PC-9 (cell line): ENCODE results near the gene LUC7L3. TPM values are rescaled to one million over a fixed set of nuclear protein-coding genes. Genes with fewer than 3 reads are reported as not detected.
A peak's percentile ranks its signal among the peaks of the same experiment; 100 is the strongest.

ENCODE experiments used
- BruUV-seq: library from RNA; stranded (reverse); fragments of 400-500 nt; replicated peaks from 2 replicates; lab custom pipeline; 2021; lab: Mats Ljungman, UMichigan
- CTCF ChIA-PET: fragments of 300-600 bp; sonication (Branson Sonifier 250); formaldehyde crosslinking; loops from one replicate; lab custom pipeline; 2022; ENCODE audit warnings: antibody characterized with exemption; lab: Charles Lee
- POLR2A ChIA-PET: fragments of 300-600 bp; sonication (Branson Sonifier 250); formaldehyde crosslinking; loops from one replicate; lab custom pipeline; 2022; ENCODE audit warnings: antibody characterized with exemption; ENCODE audit not compliant: unreplicated experiment; lab: Charles Lee
- DNase-seq, 2 experiments: peaks; one replicate each; pipeline versions ENCODE4 v3.0.0 to v3.0.0-alpha.2; 2015 to 2022; ENCODE audit warnings: mixed read lengths in 1 of 2
- H2AFZ ChIP-seq: fragments of 200-600 bp; sonication (generic); 2 replicates; pipeline ENCODE4 v1.8.1; 2017; ENCODE audit warnings: antibody characterized with exemption
- H3F3A ChIP-seq: fragments of 200-600 bp; sonication (generic); 2 replicates; pipeline ENCODE4 v1.8.1; 2017; ENCODE audit warnings: antibody characterized with exemption, mild to moderate bottlenecking, low read depth; ENCODE audit not compliant: insufficient read depth
- H3K27ac ChIP-seq: fragments of 200-600 bp; sonication (generic); 2 replicates; pipeline ENCODE4 v1.6.1; 2016; ENCODE audit warnings: mixed run types
- H3K27me3 ChIP-seq: fragments of 200-600 bp; sonication (generic); 2 replicates; pipeline ENCODE4 v1.6.1; 2016; ENCODE audit warnings: low read depth, mixed run types; ENCODE audit not compliant: insufficient read depth
- H3K36me3 ChIP-seq: fragments of 200-600 bp; sonication (generic); 2 replicates; pipeline ENCODE4 v1.6.1; 2016; ENCODE audit warnings: low read depth, mixed run types
- H3K4me1 ChIP-seq: fragments of 200-600 bp; sonication (generic); replicated peaks from 2 replicates; pipeline ENCODE4 v1.6.1; 2016; ENCODE audit warnings: mixed run types; ENCODE audit not compliant: insufficient read depth
- H3K4me2 ChIP-seq: fragments of 200-600 bp; sonication (generic); 2 replicates; pipeline ENCODE4 v1.6.1; 2017; ENCODE audit warnings: mixed run types
- H3K4me3 ChIP-seq: fragments of 200-600 bp; sonication (generic); 2 replicates; pipeline ENCODE4 v1.6.1; 2016; ENCODE audit warnings: mixed run types
- H3K79me2 ChIP-seq: fragments of 200-600 bp; sonication (generic); 2 replicates; pipeline ENCODE4 v1.6.1; 2017; ENCODE audit warnings: low read depth, mixed run types
- H3K9me2 ChIP-seq: fragments of 200-600 bp; sonication (generic); 2 replicates; pipeline ENCODE4 v1.8.1; 2017; ENCODE audit warnings: mild to moderate bottlenecking; ENCODE audit not compliant: insufficient read depth
- H3K9me3 ChIP-seq: fragments of 200-600 bp; sonication (generic); 2 replicates; pipeline ENCODE4 v1.8.1; 2016; ENCODE audit warnings: low read depth; ENCODE audit not compliant: insufficient read depth
- H4K20me1 ChIP-seq: fragments of 200-600 bp; sonication (generic); 2 replicates; pipeline ENCODE4 v1.8.1; 2017; ENCODE audit not compliant: insufficient read depth
- CTCF ChIP-seq: fragments of 200-600 bp; sonication (generic); conservative IDR thresholded peaks from 2 replicates; pipeline ENCODE4 v1.6.1; 2017; ENCODE audit warnings: mixed run types, antibody characterized with exemption, mild to moderate bottlenecking, moderate library complexity
- EZH2 ChIP-seq: fragments of 200-600 bp; sonication (generic); IDR thresholded peaks from 2 replicates; pipeline ENCODE4 v1.8.0; 2017; ENCODE audit warnings: antibody characterized with exemption, low read depth
- intact Hi-C: fragments of 100-400 bp; cut with micrococcal nuclease; formaldehyde crosslinking; loops from one replicate; pipeline ENCODE4 v1.10.0; 2022; ENCODE audit not compliant: unreplicated experiment
- total RNA-seq: library from RNA; stranded (reverse); gene quantifications from 2 replicates; pipeline ENCODE4 v1.2.3, GENCODE V29; 2021

The LUC7L3 gene
- total RNA-seq, 1 experiment from 2014 or later, result 147 TPM

GRCh38 chr17:50728112-50728429 lies 8.7 kb downstream of the LUC7L3 start:
- Histone ChIP-seq H2AFZ (no peak overlapping the region), H3K4me1 (peaks cover 24% of the 10 kb centered on the region), H3K4me2 (no peak overlapping the region), H3K36me3 (peaks cover 14% of the 10 kb centered on the region), H3K79me2 (peaks cover 100% of the 10 kb centered on the region), H3K27me3 (no peaks in the 10 kb centered on the region), H4K20me1 (peaks cover 99% of the 10 kb centered on the region), H3K9me3 (no peaks in the 10 kb centered on the region), H3F3A (peaks cover 59% of the 10 kb centered on the region), H3K27ac (no peak overlapping the region), H3K4me3 (no peak overlapping the region), H3K9me2 (no peaks in the 10 kb centered on the region)
- TF ChIP-seq CTCF (no peak), EZH2 (no peak)
- POLR2A ChIA-PET, result no interaction called here
- no TSS peak for BruUV-seq
- intact Hi-C loops, result no loop called here
- no peak for DNase-seq
- CTCF ChIA-PET, result no interaction called here

GRCh38 chr17:50728881-50729765 lies 9.7 kb downstream of the LUC7L3 start:
- H3K4me1 ChIP-seq, result peaks cover 15% of the 10 kb centered on the region
- H3K27ac ChIP-seq, result no peak overlapping the region
- peaks cover 14% of the 10 kb centered on the region for H3K36me3 ChIP-seq
- ChIA-PET POLR2A (no interaction called here), CTCF (no interaction called here)
- peaks cover 100% of the 10 kb centered on the region for H3K79me2 ChIP-seq
- no peak overlapping the region for H2AFZ ChIP-seq
- no peaks in the 10 kb centered on the region for H3K9me3 ChIP-seq
- H3K4me3 ChIP-seq, result no peak overlapping the region
- TF ChIP-seq EZH2, result no peak
- TF ChIP-seq CTCF, result no peak
- no peaks in the 10 kb centered on the region for H3K27me3 ChIP-seq
- DNase-seq, result no peak
- BruUV-seq, result no TSS peak
- H4K20me1 ChIP-seq, result peaks cover 99% of the 10 kb centered on the region
- peaks cover 61% of the 10 kb centered on the region for H3F3A ChIP-seq
- intact Hi-C loops, result no loop called here
- H3K4me2 ChIP-seq, result no peak overlapping the region
- no peaks in the 10 kb centered on the region for H3K9me2 ChIP-seq

GRCh38 chr17:50731575-50732460 lies 12.4 kb downstream of the LUC7L3 start:
- TF ChIP-seq CTCF, result no peak
- TF ChIP-seq EZH2, result no peak
- H3K9me2 ChIP-seq, result no peaks in the 10 kb centered on the region
- no TSS peak for BruUV-seq
- H3F3A ChIP-seq, result peaks cover 63% of the 10 kb centered on the region
- no peak for DNase-seq
- 0 out of 2 replicates have a peak overlapping the region, but pooled peaks have one; percentile 20 for H3K27ac ChIP-seq
- ChIA-PET POLR2A (no interaction called here), CTCF (no interaction called here)
- H3K27me3 ChIP-seq, result no peaks in the 10 kb centered on the region
- H3K4me2 ChIP-seq, result no peak overlapping the region
- no peak overlapping the region for H3K4me3 ChIP-seq
- H2AFZ ChIP-seq, result no peak overlapping the region
- H3K36me3 ChIP-seq, result peaks cover 8% of the 10 kb centered on the region; the same call in 1 of the 2 replicates
- H3K9me3 ChIP-seq, result no peaks in the 10 kb centered on the region
- 0 out of 2 replicates have a peak, but pooled peaks cover 6% of the 10 kb centered on the region for H3K4me1 ChIP-seq
- peaks cover 98% of the 10 kb centered on the region for H4K20me1 ChIP-seq
- intact Hi-C loops, result no loop called here
- H3K79me2 ChIP-seq, result peaks cover 100% of the 10 kb centered on the region
